LoVo (cell line): Measurements from ENCODE around the gene PPP2CA.
A peak's percentile ranks its signal among the peaks of the same experiment; 100 is the strongest.
"Not testable (repeated sequence)": the region's sequence is repeated elsewhere in the genome, so short reads cannot be mapped to it uniquely, and the experiment has no call there.

Source experiments
- DNase-seq: peaks from one replicate; pipeline ENCODE4 v3.0.0-alpha.2; 2016; ENCODE audit warnings: low spot score

Gene PPP2CA

DNA sequence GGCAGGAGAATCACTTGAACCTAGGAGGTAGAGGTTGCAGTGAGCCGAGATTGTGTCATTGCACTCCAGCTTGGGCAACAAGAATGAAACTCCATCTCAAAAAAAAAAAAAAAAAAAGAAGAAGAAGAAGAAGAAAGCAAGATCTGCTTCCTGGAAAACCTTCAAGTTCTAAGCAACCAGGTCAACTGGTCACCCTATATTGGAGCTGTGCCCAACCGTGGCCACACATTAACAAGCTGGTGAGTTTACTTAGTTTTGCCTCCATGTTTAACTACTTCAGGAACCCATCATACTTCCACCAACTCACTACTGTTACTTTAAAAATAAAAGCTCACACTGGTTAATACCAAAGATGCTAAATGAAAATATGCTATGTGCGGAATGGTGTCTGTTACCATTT, 36.8 kb downstream of the PPP2CA start:
- no peak for DNase-seq

DNA sequence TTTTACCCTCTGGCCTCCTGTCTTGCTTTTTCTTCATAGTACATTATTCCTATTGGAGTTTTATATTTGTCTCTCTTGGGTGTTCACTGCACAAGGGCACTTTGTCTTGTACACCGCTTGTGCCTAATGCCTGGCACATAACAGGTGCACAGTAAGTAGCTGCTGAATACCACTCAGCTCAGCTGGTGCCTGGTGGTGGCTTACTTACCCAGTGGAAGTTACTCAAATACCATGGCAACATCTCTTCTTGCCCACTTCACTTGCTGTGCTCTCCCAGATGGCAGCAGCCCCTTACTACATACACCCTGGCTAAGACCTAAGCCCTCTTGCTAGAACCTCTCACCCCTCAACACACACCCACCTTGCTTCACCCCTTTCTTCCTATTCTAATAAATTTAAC, 37.8 kb downstream of the PPP2CA start:
- no peak for DNase-seq

DNA sequence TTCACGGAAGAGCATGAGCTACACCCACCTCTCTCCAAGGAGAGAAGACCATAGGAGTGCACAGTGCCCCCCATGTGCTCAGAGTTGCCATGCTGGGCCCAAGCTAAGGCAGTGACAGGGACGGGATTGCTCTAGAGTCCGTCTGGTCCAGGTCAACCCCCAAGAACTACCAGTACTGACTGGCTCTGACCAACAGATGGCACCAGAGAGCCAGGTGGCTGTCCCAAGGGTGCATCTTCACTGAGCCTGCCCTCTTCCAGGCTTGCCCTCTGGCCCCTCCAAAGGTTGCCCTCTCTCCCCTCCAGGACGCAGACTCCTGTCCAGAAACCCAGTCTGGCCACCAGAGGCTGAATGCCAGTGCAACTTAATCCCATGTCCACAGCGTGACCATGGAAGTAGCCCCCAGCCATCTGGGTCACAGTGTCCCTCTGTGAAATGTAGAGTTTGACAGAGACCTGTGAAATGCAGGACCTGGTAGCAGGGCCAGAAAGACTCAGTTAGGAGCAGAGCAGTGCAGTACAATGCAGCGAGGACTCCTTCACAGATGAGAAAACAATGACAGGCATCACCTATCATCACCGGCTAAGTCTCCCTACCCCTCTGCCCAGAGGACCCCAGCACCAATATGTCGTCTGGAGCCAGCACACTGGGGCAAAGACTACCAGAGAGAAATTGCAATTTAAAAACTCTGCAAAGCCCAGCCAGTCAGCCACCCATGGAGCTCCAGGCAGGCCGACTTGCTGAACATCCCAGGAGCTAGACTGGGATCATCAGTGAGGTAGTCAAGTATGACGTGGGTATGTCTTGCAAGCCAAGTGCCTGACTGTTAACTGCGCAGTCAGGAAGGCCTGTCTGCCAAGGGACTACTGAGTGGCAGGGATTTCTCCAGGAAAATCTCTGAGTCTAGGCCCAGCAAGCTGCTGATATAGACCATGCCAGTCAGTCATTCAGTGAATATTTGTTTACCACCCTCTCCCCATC, 41.4 kb downstream of the PPP2CA start:
- DNase-seq = peak; percentile 76

DNA sequence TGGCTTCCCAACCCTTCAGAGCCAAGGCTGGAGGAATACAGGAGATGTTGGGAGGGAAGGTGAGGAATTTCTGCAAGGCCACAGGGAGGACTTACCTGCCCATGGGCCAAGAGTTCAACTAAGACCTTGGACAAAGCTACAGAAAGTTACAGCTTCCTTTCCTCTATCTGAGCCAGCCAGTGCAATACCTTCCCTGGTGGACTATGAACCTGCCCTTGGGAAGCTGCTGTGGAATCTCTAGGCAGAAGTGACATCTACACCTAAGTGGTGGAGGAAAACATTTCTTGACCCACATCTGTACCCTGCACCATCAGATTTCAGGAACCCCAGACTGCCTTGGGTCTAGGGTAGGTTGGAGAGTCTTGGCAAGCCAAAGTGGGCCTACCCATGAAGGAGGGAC, 42.4 kb downstream of the PPP2CA start:
- no peak for DNase-seq

DNA sequence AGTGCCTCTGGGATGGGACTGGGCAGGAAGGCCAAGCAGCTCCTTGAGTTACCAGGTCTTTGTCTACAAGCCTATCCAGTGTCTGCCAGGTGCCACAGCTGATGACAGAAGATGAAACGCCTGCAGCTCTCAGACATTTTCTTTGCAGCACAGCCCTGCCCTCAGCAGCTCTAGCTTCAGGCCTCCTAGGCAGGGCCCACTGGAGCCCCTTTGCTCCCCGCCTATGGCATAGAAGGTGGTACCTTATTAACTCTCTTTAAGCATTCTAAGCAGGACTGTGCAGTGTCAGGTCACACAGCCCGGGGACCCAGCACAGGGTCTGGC, 47.8 kb downstream of the PPP2CA start:
- no peak for DNase-seq

DNA sequence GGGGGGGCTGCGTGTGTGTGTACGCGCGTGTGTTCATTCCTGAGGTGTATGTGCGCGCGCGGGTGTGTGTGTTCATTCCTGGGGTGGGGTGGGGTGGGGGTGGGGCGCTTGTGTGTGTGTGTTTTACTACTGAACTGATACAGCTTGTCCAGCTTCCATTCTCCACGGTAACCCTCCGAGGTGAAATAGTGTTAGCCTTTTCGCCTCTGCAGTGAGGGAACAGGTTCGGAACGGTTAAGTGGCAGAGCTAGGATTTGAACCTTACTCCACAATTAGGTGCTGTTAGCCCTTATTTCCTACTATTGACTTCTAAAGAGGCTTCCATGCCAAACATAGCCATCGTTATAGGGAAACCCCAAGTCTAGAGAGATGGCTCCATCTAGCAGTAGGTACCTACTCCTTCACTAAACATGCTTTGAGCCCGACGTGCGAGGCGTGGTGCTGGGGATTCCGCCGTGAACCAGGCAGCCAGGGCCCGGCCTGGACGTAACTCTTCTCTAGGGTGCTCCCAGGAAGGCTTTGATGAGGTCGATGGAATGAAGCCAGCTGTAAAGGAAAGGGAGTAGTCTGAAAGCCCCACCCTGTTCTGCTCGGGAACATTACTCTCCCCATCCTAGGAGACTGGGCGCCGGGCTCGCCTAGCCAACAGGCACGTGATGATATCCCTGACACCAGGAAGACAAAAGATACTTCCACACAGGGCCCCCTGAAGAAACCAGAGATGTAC, 48.3 kb downstream of the PPP2CA start:
- peak; percentile 89 for DNase-seq

DNA sequence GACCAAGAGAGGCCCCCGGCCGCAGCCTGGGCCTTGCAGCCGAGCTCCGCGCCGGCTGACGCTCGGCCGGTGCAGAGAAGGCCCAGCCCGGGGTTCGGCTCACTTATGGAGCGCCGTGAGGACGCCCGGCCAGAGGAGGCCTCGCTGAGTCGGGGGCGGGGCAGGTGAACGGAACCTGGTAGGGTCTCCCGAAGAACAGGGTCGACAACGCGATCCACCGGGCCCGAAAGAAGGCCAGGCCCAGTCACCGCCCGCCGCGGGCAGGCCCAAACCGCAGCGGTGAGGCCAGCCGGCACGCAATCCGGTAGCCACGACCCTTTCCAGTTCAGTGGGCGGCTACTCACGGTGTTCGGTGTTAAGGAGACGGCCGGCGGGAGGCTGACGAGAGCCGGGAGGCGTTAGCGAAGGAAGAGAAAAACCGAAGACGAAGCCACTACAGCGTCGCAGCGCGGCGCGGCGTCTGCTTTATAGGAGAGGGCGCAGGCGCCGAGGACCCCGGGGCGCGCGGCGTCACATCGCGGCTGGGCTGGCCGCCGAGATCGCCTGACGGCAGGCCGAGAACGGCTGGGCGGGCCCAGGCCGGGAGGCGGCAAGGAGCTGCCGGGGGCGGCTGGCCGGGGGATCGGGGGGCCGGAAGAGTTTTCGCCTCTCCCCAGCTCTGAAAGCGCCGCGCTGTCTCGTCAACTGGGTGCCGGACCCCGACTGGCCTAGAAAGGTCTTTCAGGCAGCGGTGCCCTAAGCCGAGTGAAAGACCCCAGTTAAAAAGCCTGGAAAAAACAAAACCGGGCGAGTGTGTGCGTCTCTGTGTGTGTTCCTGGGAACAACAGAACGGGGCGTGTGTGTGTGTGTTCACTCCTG, 49.1 kb downstream of the PPP2CA start, which contains the start of gene SKP1:
Gene SKP1 (minus strand): TSS at position 440 of the 858 bp plus-strand sequence. CDS start 2,928 bp downstream, outside the sequence.
- DNase-seq = peak; percentile 87

DNA sequence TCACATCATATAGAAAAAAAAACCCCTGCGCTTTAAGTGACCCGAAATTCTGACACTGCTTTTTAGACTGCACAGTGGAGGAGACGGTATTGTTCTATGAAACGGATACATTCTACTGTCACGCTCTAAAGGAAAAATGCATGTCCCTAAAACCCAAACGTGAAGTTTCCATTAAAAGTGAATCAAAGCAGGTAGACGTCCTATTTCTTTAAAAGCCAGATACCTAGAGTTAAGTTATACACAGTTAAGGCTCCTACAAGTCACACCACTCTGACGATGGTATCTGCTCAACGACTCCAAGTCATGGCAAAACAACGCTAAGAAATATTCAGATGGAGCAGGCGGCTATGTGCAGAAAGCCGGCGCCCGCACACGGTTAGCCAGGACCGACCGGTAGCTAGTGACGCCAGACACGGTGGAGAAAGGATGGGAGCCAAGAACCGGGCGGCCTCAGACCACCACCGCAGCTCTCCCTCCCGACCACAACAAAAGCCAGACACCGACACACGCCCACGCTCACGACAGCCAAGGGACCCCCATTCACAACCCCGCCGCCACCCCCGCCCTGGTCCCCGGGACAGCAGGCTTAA, 49.9 kb downstream of the PPP2CA start:
- no peak for DNase-seq

DNA sequence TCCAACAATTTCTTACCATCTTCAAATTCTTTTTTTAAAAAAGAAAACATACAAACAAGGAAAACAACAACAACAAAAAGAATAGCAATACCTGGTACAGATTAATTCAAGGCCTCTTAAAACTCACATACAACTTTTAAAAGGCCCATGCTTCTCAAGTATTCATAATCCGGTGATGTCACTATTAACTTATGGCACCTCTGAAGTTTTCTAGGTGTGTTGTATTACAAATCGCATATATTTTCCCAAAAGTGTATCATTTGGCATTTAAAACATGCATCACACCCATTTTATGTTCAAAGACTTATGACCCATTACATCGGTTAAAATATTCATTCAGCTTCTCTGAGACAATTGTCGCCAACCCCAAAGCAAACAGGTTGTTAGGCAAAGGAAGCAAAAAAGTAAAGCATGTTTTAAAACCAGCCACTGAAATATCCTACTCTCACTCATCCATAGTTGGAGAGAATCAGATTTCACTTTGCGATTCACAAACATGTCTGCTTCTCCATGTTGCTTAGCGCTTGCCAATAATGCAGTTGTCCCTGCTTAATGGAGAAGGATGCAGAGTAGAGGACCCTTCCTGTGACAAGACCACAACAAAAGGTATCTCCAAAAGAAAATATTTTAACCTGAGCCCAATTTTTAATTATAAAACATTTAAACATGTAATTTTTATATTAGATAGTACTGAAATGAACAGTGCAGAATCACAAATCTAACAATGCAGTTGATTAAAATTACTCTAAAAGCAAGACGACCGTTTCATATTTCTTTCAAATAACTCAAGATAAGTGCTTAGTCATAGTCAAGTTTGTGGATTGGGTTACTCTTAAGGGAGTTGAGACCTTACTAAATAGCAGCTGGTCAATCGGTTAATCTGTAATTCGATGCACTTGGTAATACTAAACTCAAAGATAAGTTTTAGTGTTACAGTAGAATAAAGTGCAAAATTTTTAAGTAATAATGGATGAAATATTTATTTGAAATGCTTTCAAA, 50.7 kb downstream of the PPP2CA start:
- DNase-seq = no peak

DNA sequence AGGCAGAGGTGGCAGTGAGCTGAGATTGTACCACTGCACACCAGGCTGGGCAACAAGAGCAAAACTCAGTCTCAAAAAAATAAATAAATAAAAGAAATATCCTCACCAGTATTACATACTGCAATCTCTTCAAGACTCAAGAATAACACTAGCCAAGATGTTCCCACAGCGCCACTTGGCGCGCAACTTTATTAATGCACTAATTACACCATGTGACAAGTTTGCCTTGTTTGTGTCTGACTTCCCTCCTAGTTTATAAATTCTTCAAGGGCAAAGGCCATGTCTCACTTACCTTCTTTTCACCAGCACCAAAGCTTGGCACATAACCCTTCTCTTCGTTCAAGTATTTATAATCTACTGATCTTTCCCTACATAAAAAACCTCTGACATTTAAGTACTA, 53.9 kb downstream of the PPP2CA start:
- no peak for DNase-seq

DNA sequence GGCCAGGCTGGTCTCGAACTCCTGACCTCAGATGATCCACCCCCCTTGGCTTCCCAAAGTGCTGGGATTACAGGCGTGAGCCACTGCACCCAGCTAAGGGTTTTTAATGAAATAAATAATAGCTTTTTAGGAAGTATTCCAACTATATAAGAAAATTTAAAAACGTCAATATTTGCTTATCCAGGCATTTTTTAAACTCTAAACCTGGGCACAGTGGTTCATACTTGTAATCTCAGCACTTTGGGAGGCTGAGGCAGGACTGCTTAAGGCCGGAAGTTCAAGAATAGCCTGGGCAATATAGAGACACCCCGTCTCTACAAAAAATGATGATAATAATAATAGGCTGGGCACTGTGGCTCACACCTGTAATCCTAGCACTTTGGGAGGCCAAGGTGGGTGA, 63.3 kb downstream of the PPP2CA start:
- DNase-seq = no peak

DNA sequence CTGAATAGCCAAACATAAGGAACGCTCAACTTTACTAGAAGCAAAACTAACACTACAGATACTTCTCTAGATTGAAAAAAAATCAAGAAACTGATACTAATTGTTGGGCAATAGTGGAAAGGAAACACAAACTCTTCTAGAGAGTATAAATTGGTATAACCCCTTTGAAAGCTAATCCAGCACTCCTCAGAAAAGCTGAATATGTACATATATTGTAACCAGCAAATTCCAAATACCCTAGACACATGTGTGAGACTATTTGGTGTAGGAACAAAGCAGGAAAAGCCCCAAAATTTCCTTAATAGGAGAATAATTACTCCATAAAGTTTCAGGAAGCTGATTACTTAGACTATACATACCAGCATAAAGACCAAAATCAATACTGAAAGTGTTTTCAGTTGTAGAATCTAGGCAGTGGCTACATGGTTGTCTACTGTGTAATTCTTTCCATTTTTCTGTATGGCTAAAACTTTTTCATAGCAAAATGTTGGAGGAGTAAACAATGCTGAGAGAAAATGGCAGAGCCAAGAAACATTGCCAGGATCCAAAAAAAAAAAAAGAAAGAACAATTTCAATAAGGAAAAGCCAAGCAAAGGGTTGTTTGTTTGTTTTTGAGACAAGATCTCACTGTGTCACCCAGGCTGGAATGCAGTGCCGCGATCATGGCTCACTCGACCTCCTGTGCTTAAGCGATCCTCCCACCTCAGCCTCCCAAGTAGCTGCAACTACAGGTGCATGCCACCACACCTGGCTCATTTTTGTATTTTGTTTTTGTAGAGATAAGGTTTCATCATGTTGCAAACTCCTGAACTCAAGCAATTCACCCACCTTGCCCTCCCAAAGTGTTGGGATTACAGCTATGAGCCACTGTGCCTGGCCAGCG, 64.1 kb downstream of the PPP2CA start:
- DNase-seq = no peak

DNA sequence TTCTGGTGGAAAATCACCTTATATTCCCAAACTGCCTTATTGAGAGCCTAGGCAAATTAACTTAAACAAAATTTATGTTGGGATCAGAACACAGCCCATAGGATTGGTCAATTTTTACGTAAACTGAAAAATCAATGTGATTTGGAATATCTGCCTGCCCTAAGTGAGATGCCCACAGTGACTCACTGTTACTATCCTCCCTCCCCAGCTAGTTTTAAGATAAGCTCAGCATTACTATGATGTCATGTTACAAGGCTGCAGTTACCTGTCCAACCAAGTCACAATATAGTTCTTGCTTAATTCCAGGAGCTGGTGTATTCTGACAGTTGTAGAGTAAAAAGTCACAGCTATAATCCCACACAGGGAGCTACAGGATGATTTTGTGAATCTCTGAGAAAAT, 72.2 kb downstream of the PPP2CA start:
- no peak for DNase-seq

DNA sequence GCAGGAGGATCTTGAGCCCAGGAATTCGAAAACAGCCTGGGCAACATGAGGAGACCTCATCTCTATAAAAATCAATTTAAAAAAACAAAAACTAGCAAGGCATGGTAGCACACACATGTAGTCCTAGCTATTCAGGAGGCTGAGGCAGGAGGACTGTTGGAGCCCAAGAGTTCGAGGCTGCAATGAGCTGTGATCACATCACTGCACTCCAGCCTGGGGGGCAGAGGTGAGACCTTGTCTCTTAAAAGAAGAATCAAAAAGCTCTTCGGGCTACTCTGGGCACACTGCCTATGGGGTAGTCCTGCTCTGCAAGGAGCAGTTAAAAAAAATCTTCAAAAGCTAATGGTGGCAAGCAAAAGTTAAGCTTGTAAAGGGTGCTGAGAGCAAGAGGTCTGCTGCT, 72.6 kb downstream of the PPP2CA start:
- DNase-seq = no peak

DNA sequence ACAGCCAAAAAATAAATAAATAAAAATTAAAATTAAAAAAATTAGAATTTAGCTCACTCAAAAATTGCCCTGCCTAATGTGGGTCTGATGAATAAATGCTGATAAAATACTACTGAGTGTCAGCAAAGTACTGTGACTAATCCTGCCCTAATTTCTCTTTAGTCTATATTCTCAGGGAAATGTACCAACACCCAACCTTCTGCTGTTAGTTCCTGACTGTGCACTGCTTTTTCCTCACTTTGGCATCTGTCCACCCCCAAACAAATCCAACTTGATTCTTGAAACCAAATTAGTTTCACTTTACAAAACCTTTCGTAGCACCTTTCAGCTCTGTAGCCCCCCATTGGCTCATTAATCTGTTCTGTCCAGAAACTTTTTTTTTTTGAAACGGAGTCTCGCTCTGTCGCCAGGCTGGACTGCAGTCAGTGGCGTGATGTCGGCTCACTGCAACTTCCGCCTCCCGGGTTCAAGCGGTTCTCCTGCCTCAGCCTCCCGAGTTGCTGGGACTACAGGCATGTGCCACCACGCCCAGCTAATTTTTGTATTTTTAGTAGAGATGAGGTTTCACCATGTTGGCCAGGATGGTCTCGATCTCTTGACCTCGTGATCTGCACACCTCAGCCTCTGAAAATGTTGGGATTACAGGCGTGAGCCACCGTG, 73.6 kb downstream of the PPP2CA start:
- not testable (repeated sequence) for DNase-seq

DNA sequence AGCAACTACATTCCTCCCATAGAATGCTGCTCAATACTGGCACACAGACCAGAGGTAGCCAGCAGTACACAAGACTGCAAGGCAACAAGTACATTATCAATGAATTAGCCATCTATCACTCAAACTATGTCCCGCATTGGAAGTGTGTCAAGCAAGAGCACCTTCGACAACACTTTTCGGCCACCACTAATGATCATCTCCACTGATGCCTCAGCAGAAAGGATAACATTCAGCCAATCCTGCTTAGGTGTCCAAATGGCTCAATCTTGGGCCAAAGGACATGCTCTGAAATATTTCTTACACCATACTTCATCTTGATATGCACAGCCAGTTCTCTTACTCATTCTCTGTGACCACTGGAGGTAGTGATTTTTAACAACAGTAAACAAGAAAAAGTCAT, 74.2 kb downstream of the PPP2CA start:
- no peak for DNase-seq

DNA sequence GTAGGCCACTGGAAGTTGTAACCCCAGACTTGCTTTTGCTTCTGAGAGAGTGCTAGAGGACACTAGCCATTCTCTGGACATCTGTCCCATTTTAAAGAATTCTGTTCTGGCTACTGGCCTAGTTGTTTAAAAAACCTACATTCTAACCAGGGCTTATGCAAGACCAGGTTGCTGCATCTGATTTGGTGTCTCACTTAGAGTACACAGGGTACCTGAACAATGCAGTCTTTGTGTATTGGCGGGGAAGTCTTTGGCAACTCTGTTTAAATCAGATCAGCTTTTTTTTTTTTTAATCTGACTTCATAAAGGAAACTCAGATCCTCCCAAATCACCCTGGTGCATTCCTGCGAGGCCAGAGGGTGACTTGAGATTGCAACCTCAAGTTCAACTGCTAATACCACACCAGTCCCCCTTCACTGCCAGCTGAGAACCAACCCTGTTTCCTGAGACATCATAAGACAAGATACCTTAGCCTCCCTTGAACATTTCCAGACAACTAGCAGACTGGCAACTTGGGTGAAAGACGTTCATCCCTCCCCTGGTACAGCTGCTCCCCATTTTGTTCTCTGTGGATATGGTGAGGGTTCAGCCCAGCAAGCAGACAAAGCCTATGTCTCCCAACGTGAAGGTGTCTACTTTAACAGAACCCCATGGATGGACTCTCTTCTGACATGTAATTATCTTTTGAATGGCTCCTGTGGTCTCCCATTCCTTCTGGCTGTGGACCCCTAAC, 76.1 kb downstream of the PPP2CA start:
- no peak for DNase-seq

DNA sequence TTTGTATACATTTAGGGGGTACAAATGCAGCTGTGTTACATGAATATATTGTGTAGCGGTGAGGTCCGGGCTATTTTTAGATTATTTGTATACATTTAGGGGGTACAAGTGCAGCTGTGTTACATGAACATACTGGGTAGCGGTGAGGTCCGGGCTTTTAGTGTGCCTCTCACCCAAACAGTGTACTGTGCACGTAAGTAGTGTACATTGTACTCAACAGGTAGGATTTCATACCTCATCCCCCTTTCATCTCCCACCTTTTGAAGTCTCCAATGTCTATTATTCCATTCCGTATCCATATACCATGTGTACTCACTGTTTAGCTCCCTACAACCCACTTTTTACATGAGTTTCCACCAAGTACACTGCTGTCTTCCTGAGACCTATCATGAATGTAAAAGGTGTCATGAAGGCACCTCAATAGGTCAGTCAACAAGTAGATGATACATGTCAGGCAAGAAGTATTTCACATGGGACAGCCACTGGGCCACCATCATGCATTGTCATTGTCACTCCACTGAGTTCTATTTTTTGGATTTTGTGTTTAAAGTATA, 76.8 kb downstream of the PPP2CA start:
- DNase-seq = no peak
